ENCODE data around the gene SMIM1. TPM values are rescaled to one million over a fixed set of nuclear protein-coding genes. Genes with fewer than 3 reads are reported as not detected.

The SMIM1 gene
- total and polyA plus RNA-seq, 9 of the 15 experiments (the other 6 are each of a cell fraction or from before 2014, with no cell fraction given), result 2.3 to 125 (median 24.3) TPM

GRCh38 chr1:3796215-3797061, 23.9 kb downstream of the SMIM1 start, which contains the start of gene LRRC47 (continued):
- no peak for TF ChIP-seq RAD21 (CRISPR knock-in tag; conservative IDR thresholded peaks at IDR 0.05 in 1 of 2, IDR thresholded peaks at IDR 0.05 in 1 of 2)
- no peak for TF ChIP-seq ZNF274 (IDR thresholded peaks at IDR 0.05; ENCODE audit: borderline replicate concordance, low read depth, low read length)
- peak; percentile 87 to 97 for TF ChIP-seq MNT (conservative IDR thresholded peaks at IDR 0.05)
- peak; percentile 94 for TF ChIP-seq ZNF316 (IDR thresholded peaks at IDR 0.05)
- TF ChIP-seq CREB5 (CRISPR knock-in tag; IDR thresholded peaks at IDR 0.05), result no peak
- TF ChIP-seq ADNP (tag; IDR thresholded peaks at IDR 0.05), result no peak
- no peak for TF ChIP-seq RBM34 (IDR thresholded peaks at IDR 0.05; ENCODE audit: borderline replicate concordance, insufficient read depth, low read length)
- no peak for TF ChIP-seq ZBTB43 (CRISPR knock-in tag; IDR thresholded peaks at IDR 0.05)
- no peak for TF ChIP-seq DLX4 (CRISPR knock-in tag; IDR thresholded peaks at IDR 0.05)
- no peak for TF ChIP-seq BMI1 (IDR thresholded peaks at IDR 0.05; ENCODE audit: low read length)
- peak; percentile 46; the same call in 1 of the 2 replicates for TF ChIP-seq ZNF395 (CRISPR knock-in tag; IDR thresholded peaks at IDR 0.05)
- 0 out of 2 replicates have a peak, but pooled peaks have one; percentile 57 for TF ChIP-seq HNRNPL (IDR thresholded peaks at IDR 0.05; ENCODE audit: low read depth, low read length)
- peak; percentile 73; the same call in 1 of the 2 replicates for TF ChIP-seq CBX1 (IDR thresholded peaks at IDR 0.05; ENCODE audit: low read depth)
- no peak for TF ChIP-seq IFI16 (CRISPR knock-in tag; IDR thresholded peaks at IDR 0.05)
- TF ChIP-seq KAT2B (IDR thresholded peaks at IDR 0.05; ENCODE audit: low read depth, low read length), result no peak
- TF ChIP-seq FOXJ2 (tag; IDR thresholded peaks at IDR 0.05), result no peak
- no peak for TF ChIP-seq ZNF224 (CRISPR knock-in tag; IDR thresholded peaks at IDR 0.05)
- TF ChIP-seq E2F1 (CRISPR knock-in tag; IDR thresholded peaks at IDR 0.05), result peak; percentile 36; the same call in 1 of the 2 replicates
- peak; percentile 95 for TF ChIP-seq U2AF1 (optimal IDR thresholded peaks at IDR 0.05; ENCODE audit: low read depth, low read length)
- TF ChIP-seq ZSCAN29 (IDR thresholded peaks at IDR 0.05), result no peak
